GM12891 (cell line): Measurements from ENCODE around the gene TSHZ3.

Source experiments
- POLR2A ChIP-seq: IDR thresholded peaks from 2 replicates; pipeline ENCODE4 v1.6.1; 2011; ENCODE audit warnings: low read depth, low read length, control low read depth
- POLR2AphosphoS5 ChIP-seq: IDR thresholded peaks from 2 replicates; pipeline ENCODE4 v1.6.1; 2011; ENCODE audit warnings: low read depth, low read length, control low read depth
- SPI1 ChIP-seq: IDR thresholded peaks from 2 replicates; pipeline ENCODE4 v1.6.1; 2011; ENCODE audit warnings: low read depth, low read length, control low read depth
- TAF1 ChIP-seq: IDR thresholded peaks from 2 replicates; pipeline ENCODE4 v1.6.1; 2011; ENCODE audit warnings: low read depth, low read length, control low read depth

- TF ChIP-seq POLR2A (no peak), POLR2AphosphoS5 (no peak), TAF1 (no peak), SPI1 (no peak)
Measured at GRCh38 chr19:31335716-31336115, 13.5 kb downstream of the TSHZ3 start.
